ENCODE data around the gene BIN2.
"Not testable (repeated sequence)": the region's sequence is repeated elsewhere in the genome, so short reads cannot be mapped to it uniquely, and the experiment has no call there.

The BIN2 gene

GRCh38 chr12:51293696-51294095 is 30.3 kb downstream of the BIN2 start:
- H3K4me3 ChIP-seq (ENCODE audit: low read depth, low read length): no peak overlapping the region
- peak; percentile 9 for DNase-seq (ENCODE audit: low read depth)
- no peak for TF ChIP-seq CTCF (conservative IDR thresholded peaks at IDR 0.05; ENCODE audit: low read depth, low read length)

GRCh38 chr12:51291603-51292513 is 32.1 kb downstream of the BIN2 start:
- DNase-seq (ENCODE audit: low read depth); H3K4me3 ChIP-seq (ENCODE audit: low read depth, low read length): not testable (repeated sequence)

GRCh38 chr12:51285843-51286242 is 38.1 kb downstream of the BIN2 start:
- H3K4me3 ChIP-seq (ENCODE audit: low read depth, low read length): no peak overlapping the region
- no peak for TF ChIP-seq CTCF (conservative IDR thresholded peaks at IDR 0.05; ENCODE audit: low read depth, low read length)
- no peak for DNase-seq (ENCODE audit: low read depth)

GRCh38 chr12:51281202-51281924 is 42.6 kb downstream of the BIN2 start:
- no peak for TF ChIP-seq CTCF (conservative IDR thresholded peaks at IDR 0.05; ENCODE audit: low read depth, low read length)
- DNase-seq (ENCODE audit: low read depth): peak; percentile 81
- no peak overlapping the region for H3K4me3 ChIP-seq (ENCODE audit: low read depth, low read length)

GRCh38 chr12:51275088-51275487 is 48.9 kb downstream of the BIN2 start:
- no peak for TF ChIP-seq CTCF (conservative IDR thresholded peaks at IDR 0.05; ENCODE audit: low read depth, low read length)

GRCh38 chr12:51272810-51273209 is 51.2 kb downstream of the BIN2 start:
- not testable (repeated sequence) for DNase-seq (ENCODE audit: low read depth); H3K4me3 ChIP-seq (ENCODE audit: low read depth, low read length)

More at GRCh38 chr12:51275088-51275487, 48.9 kb downstream of the BIN2 start:
- no peak overlapping the region for H3K4me3 ChIP-seq (ENCODE audit: low read depth, low read length)
- DNase-seq (ENCODE audit: low read depth): no peak

- no peak for TF ChIP-seq CTCF (conservative IDR thresholded peaks at IDR 0.05; ENCODE audit: low read depth, low read length)
- peak; percentile 70 for DNase-seq (ENCODE audit: low read depth)
- H3K4me3 ChIP-seq (ENCODE audit: low read depth, low read length): peak overlapping the region; percentile 78
These were observed 52.9 kb downstream of the BIN2 start for GRCh38 chr12:51270951-51271518.

Data from choroid plexus epithelial cell (primary cell).